ENCODE data around the gene SLC7A11. TPM values are rescaled to one million over a fixed set of nuclear protein-coding genes. Genes with fewer than 3 reads are reported as not detected.

The SLC7A11 gene
- total and polyA plus RNA-seq, 2 of the 4 experiments (the other 2 are of a cell fraction): 8.3 to 24.7 TPM

- ChIA-PET CTCF (interaction anchor here (1.4 kb wide), 1 partner anchor 259 kb away, joined by 3 read pairs; no protein-coding TSS in a partner anchor), POLR2A (ENCODE audit: unreplicated experiment) (no interaction called here)
- H3K27ac ChIP-seq (ENCODE audit: insufficient read depth, low read length): peak overlapping the region; percentile 77; the same call in 1 of the 2 replicates
- no peaks in the 10 kb centered on the region for H4K20me1 ChIP-seq (ENCODE audit: insufficient read depth, low read length)
- TF ChIP-seq POLR2A (IDR thresholded peaks at IDR 0.05; ENCODE audit: low read depth, low read length) (no peak), MXI1 (IDR thresholded peaks at IDR 0.05; ENCODE audit: borderline replicate concordance, low read depth, low read length) (no peak), SMC3 (IDR thresholded peaks at IDR 0.05; ENCODE audit: low read depth, low read length) (no peak), NFE2L2 (IDR thresholded peaks at IDR 0.05; ENCODE audit: low read depth, low read length) (peak; percentile 100), MAFK (IDR thresholded peaks at IDR 0.05; ENCODE audit: low read depth, low read length) (peak; percentile 91), CTCF (conservative IDR thresholded peaks at IDR 0.05; ENCODE audit: low read depth, low read length) (no peak), FOS (IDR thresholded peaks at IDR 0.05; ENCODE audit: low read depth, low read length) (peak; percentile 81), BHLHE40 (IDR thresholded peaks at IDR 0.05; ENCODE audit: low read depth, low read length) (peak; percentile 44)
- H3K27me3 ChIP-seq (ENCODE audit: control insufficient read depth, insufficient read depth, low read length): no peaks in the 10 kb centered on the region
- peak overlapping the region; percentile 55; the same call in 1 of the 2 replicates for H3K23ac ChIP-seq (ENCODE audit: low read depth, low read length)
- H3K4me2 ChIP-seq (ENCODE audit: low read depth, low read length): peak overlapping the region; percentile 63; the same call in 1 of the 2 replicates
- H3K14ac ChIP-seq (replicated peaks; ENCODE audit: low read depth, low read length): 0 out of 2 replicates have a peak overlapping the region, but pooled peaks have one; percentile 8
- peaks cover 4% of the 10 kb centered on the region for H3K4me1 ChIP-seq (ENCODE audit: control insufficient read depth, insufficient read depth, low read length)
- H3K4ac ChIP-seq (ENCODE audit: low read depth, low read length): peak overlapping the region; percentile 71; the same call in 1 of the 2 replicates
- no peaks in the 10 kb centered on the region for H3K9me3 ChIP-seq (ENCODE audit: control insufficient read depth, insufficient read depth, low read length)
- H2BK20ac ChIP-seq (ENCODE audit: low read depth, low read length): peak overlapping the region; percentile 60; the same call in 1 of the 2 replicates
- no peak overlapping the region for H2AFZ ChIP-seq (replicated peaks; ENCODE audit: low read length, poor library complexity)
- peak overlapping the region; percentile 95 for H3K18ac ChIP-seq (ENCODE audit: low read depth, low read length)
- H2AK9ac ChIP-seq (replicated peaks; ENCODE audit: low read depth, low read length, poor library complexity): no peak overlapping the region
- H4K5ac ChIP-seq (ENCODE audit: low read depth, low read length): peak overlapping the region; percentile 93
- WGBS, 2 experiments (ENCODE audit: extremely low coverage in 2 of 2, insufficient read length in 1 of 2): no CpG with 5 or more reads among the region's 1 CpG
- BruUV-seq (replicated peaks): no TSS peak
- intact Hi-C loops (cut with micrococcal nuclease) (no loop called here), dilution Hi-C loops (cut with HindIII; ENCODE audit: low sequenced_read_pairs, unreplicated experiment) (no loop called here), in situ Hi-C loops (cut with MboI; ENCODE audit: low sequenced_read_pairs) (no loop called here)
- H3K79me1 ChIP-seq (ENCODE audit: low read depth in 1 of 2, low read length in 2 of 2): peaks cover 9 to 29% of the 10 kb centered on the region in 2 experiments
- peak overlapping the region; percentile 81; the same call in 1 of the 2 replicates for H3K56ac ChIP-seq (ENCODE audit: extremely low read depth, insufficient read depth, low read length)
- H2BK5ac ChIP-seq (ENCODE audit: low read depth, low read length, poor library complexity, severe bottlenecking): peak overlapping the region; percentile 94
- peak; percentile 84 for ATAC-seq (ENCODE audit: low read depth)
- no peak overlapping the region for H3K4me3 ChIP-seq (ENCODE audit: insufficient read depth, low read depth, low read length)
- peak overlapping the region; percentile 83 for H2BK120ac ChIP-seq (ENCODE audit: low read depth, low read length)
- H3K9me1 ChIP-seq (ENCODE audit: insufficient read depth, low read length): peaks cover 3% of the 10 kb centered on the region
- H2AK5ac ChIP-seq (ENCODE audit: low read depth, low read length): no peak overlapping the region
- DNase-seq: peak; percentile 97
- peak overlapping the region in 1 of 2 experiments; percentile 74; a peak in 3 of 4 replicates for H4K8ac ChIP-seq (ENCODE audit: low read depth in 2 of 2, low read length in 2 of 2)
- H3K36me3 ChIP-seq (ENCODE audit: control insufficient read depth, insufficient read depth, low read length): peaks cover 9% of the 10 kb centered on the region
- H2BK15ac ChIP-seq (ENCODE audit: low read depth, low read length): no peak overlapping the region; the same call in 2 of the 3 replicates
- H4K91ac ChIP-seq (ENCODE audit: insufficient read depth, low read depth, low read length): peak overlapping the region; percentile 79
- peak overlapping the region; percentile 13; the same call in 1 of the 2 replicates for H3K9ac ChIP-seq (ENCODE audit: low read depth, low read length)
Measured at GRCh38 chr4:138235419-138235952, 6.7 kb downstream of the SLC7A11 start.

Data from IMR-90 (cell line).